ENCODE data around the gene IDS. TPM values are rescaled to one million over a fixed set of nuclear protein-coding genes. Genes with fewer than 3 reads are reported as not detected.

Gene IDS
- polyA plus RNA-seq, 1 of the 3 experiments (the other 2 are of a cell fraction) = 78.4 TPM

- Histone ChIP-seq H2AFZ (ENCODE audit: low read depth) (no peak overlapping the region), H3K4me3 (ENCODE audit: low read depth in 2 of 2, low read length in 1 of 2) (no peak overlapping the region), H3K9ac (no peak overlapping the region), H4K20me1 (ENCODE audit: insufficient read depth) (no peaks in the 10 kb centered on the region), H3K9me2 (no peaks in the 10 kb centered on the region), H3F3A (replicated peaks; ENCODE audit: insufficient read depth) (no peaks in the 10 kb centered on the region), H3K9me3 (no peaks in the 10 kb centered on the region), H3K4me2 (no peak overlapping the region), H3K36me3 (replicated peaks in 1 of 2; ENCODE audit: control insufficient read depth in 1 of 2, insufficient read depth in 2 of 2, low read length in 1 of 2) (no peaks in the 10 kb centered on the region), H3K4me1 (ENCODE audit: control insufficient read depth in 1 of 2, insufficient read depth in 2 of 2, low read depth in 1 of 2, low read length in 1 of 2) (no peaks in the 10 kb centered on the region; a peak in 1 of 4 replicates), H3K27ac (ENCODE audit: low read depth in 2 of 2, low read length in 1 of 2) (no peak overlapping the region), H3K79me2 (ENCODE audit: insufficient read depth) (no peaks in the 10 kb centered on the region), H3K27me3 (ENCODE audit: insufficient read depth) (peaks cover 13% of the 10 kb centered on the region; the same call in 1 of the 2 replicates)
- CTCF ChIA-PET = no interaction called here
- DNase-seq = no peak
- no peak for TF ChIP-seq EP300 (IDR thresholded peaks at IDR 0.05; ENCODE audit: borderline replicate concordance in 1 of 2, low read depth in 1 of 2, low read length in 1 of 2)
- no peak for TF ChIP-seq RAD21 (IDR thresholded peaks at IDR 0.05; ENCODE audit: low read length)
- TF ChIP-seq TCF12 (IDR thresholded peaks at IDR 0.05) = no peak
- no peak for TF ChIP-seq POLR2AphosphoS5 (IDR thresholded peaks at IDR 0.05; ENCODE audit: low read depth, low read length)
- TF ChIP-seq GABPA (IDR thresholded peaks at IDR 0.05; ENCODE audit: low read depth) = no peak
- no peak for TF ChIP-seq CHD2 (IDR thresholded peaks at IDR 0.05; ENCODE audit: low read length, partially characterized antibody)
- TF ChIP-seq CTCF (IDR thresholded peaks at IDR 0.05) = no peak
- no peak for TF ChIP-seq MXI1 (IDR thresholded peaks at IDR 0.05; ENCODE audit: low read depth, low read length)
- no peak for TF ChIP-seq EZH2phosphoT487 (IDR thresholded peaks at IDR 0.05; ENCODE audit: borderline replicate concordance, low read depth)
- no peak for TF ChIP-seq SMC3 (IDR thresholded peaks at IDR 0.05; ENCODE audit: low read depth, low read length)
- POLR2A ChIA-PET = interaction anchor here (0.6 kb wide), 1 partner anchor 40 kb away, joined by 3 read pairs; no protein-coding TSS in a partner anchor
- 16% methylated on average over 3 of the region's 3 CpGs for WGBS (ENCODE audit: low lambda C conversion rate)
These were observed 37.6 kb downstream of the IDS start for GRCh38 chrX:149467461-149467860.

DNA sequence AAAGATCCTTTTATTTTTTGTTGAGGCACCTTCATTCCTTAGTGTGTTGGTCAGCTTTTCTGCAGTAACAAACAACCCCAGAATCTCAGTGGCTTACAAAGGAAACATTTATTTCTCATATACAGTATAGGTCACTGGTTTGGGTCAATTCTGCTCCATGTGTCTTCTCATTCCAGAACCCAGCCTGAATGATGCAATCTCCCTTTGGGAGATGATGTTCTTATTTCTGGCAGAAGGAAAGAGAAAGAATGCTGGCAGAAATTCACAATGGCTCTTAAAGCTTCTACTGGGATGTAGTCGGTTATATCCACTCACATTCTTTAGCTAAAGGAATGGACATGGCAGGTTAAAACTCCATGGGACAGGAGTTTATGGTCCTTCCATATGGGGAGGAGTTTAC is 42.3 kb downstream of the IDS start:
- H3K4me2 ChIP-seq = no peak overlapping the region
- H2AFZ ChIP-seq (ENCODE audit: low read depth) = no peak overlapping the region
- POLR2A ChIA-PET = no interaction called here
- H3K9me3 ChIP-seq = no peaks in the 10 kb centered on the region
- no peaks in the 10 kb centered on the region for H3K79me2 ChIP-seq (ENCODE audit: insufficient read depth)
- 0% methylated on average over 1 of the region's 1 CpG for WGBS (ENCODE audit: low lambda C conversion rate)
- no peak overlapping the region for H3K27ac ChIP-seq (ENCODE audit: low read depth in 2 of 2, low read length in 1 of 2)
- H3K36me3 ChIP-seq (replicated peaks in 1 of 2; ENCODE audit: control insufficient read depth in 1 of 2, insufficient read depth in 2 of 2, low read length in 1 of 2) = no peaks in the 10 kb centered on the region
- CTCF ChIA-PET = interaction anchor here (2.4 kb wide), 1 partner anchor 8 kb away, joined by 16 read pairs; no protein-coding TSS in a partner anchor
- H4K20me1 ChIP-seq (ENCODE audit: insufficient read depth) = no peaks in the 10 kb centered on the region
- no peaks in the 10 kb centered on the region for H3F3A ChIP-seq (replicated peaks; ENCODE audit: insufficient read depth)
- H3K4me1 ChIP-seq (ENCODE audit: control insufficient read depth in 1 of 2, insufficient read depth in 2 of 2, low read depth in 1 of 2, low read length in 1 of 2) = no peaks in the 10 kb centered on the region
- no peaks in the 10 kb centered on the region for H3K27me3 ChIP-seq (ENCODE audit: insufficient read depth)
- no peak for DNase-seq
- no peak overlapping the region for H3K4me3 ChIP-seq (ENCODE audit: low read depth in 2 of 2, low read length in 1 of 2)
- H3K9ac ChIP-seq = no peak overlapping the region
- no peaks in the 10 kb centered on the region for H3K9me2 ChIP-seq
- TF ChIP-seq GATA2 (CRISPR knock-in tag; IDR thresholded peaks at IDR 0.05) (no peak), NFIC (IDR thresholded peaks at IDR 0.05; ENCODE audit: borderline replicate concordance) (no peak), MXI1 (IDR thresholded peaks at IDR 0.05; ENCODE audit: low read depth, low read length) (no peak), GABPA (IDR thresholded peaks at IDR 0.05; ENCODE audit: low read depth) (no peak), RAD21 (IDR thresholded peaks at IDR 0.05; ENCODE audit: low read length) (no peak), CHD2 (IDR thresholded peaks at IDR 0.05; ENCODE audit: low read length, partially characterized antibody) (no peak), RCOR1 (IDR thresholded peaks at IDR 0.05; ENCODE audit: low read length) (no peak), CTCF (IDR thresholded peaks at IDR 0.05) (no peak), FOXJ3 (CRISPR knock-in tag; IDR thresholded peaks at IDR 0.05) (no peak), SIN3A (IDR thresholded peaks at IDR 0.05; ENCODE audit: borderline replicate concordance, low read depth, low read length) (no peak), TEAD4 (IDR thresholded peaks at IDR 0.05; ENCODE audit: borderline replicate concordance, insufficient read depth) (no peak), FOXM1 (IDR thresholded peaks at IDR 0.05; ENCODE audit: low read depth) (no peak), TAF1 (IDR thresholded peaks at IDR 0.05; ENCODE audit: borderline replicate concordance, low read depth, low read length) (no peak), TCF12 (IDR thresholded peaks at IDR 0.05) (no peak), EP300 (IDR thresholded peaks at IDR 0.05; ENCODE audit: borderline replicate concordance in 1 of 2, low read depth in 1 of 2, low read length in 1 of 2) (no peak)
- TF ChIP-seq, protein P1, sequence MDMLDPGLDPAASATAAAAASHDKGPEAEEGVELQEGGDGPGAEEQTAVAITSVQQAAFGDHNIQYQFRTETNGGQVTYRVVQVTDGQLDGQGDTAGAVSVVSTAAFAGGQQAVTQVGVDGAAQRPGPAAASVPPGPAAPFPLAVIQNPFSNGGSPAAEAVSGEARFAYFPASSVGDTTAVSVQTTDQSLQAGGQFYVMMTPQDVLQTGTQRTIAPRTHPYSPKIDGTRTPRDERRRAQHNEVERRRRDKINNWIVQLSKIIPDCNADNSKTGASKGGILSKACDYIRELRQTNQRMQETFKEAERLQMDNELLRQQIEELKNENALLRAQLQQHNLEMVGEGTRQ (IDR thresholded peaks at IDR 0.05; ENCODE audit: borderline replicate concordance, low read depth, low read length) = no peak
- TF ChIP-seq, protein P2, sequence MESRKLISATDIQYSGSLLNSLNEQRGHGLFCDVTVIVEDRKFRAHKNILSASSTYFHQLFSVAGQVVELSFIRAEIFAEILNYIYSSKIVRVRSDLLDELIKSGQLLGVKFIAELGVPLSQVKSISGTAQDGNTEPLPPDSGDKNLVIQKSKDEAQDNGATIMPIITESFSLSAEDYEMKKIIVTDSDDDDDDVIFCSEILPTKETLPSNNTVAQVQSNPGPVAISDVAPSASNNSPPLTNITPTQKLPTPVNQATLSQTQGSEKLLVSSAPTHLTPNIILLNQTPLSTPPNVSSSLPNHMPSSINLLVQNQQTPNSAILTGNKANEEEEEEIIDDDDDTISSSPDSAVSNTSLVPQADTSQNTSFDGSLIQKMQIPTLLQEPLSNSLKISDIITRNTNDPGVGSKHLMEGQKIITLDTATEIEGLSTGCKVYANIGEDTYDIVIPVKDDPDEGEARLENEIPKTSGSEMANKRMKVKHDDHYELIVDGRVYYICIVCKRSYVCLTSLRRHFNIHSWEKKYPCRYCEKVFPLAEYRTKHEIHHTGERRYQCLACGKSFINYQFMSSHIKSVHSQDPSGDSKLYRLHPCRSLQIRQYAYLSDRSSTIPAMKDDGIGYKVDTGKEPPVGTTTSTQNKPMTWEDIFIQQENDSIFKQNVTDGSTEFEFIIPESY (IDR thresholded peaks at IDR 0.05; ENCODE audit: borderline replicate concordance, low read depth) = no peak

Measured in SK-N-SH (cell line).